Measurements from ENCODE around the gene SLC22A23. TPM values are rescaled to one million over a fixed set of nuclear protein-coding genes. Genes with fewer than 3 reads are reported as not detected.

Gene SLC22A23
- total and polyA plus RNA-seq, 2 of the 4 experiments (the other 2 are of a cell fraction): 0.72 to 1.6 TPM

- DNase-seq (peak; percentile 76), ATAC-seq (ENCODE audit: low read depth) (peak; percentile 51; the same call in 1 of the 2 replicates)
- Histone ChIP-seq H3K18ac (ENCODE audit: low read depth, low read length) (no peak overlapping the region), H2BK15ac (ENCODE audit: low read depth, low read length) (no peak overlapping the region), H3K4ac (ENCODE audit: low read depth, low read length) (no peak overlapping the region), H2AK5ac (ENCODE audit: low read depth, low read length) (no peak overlapping the region), H2AK9ac (replicated peaks; ENCODE audit: low read depth, low read length, poor library complexity) (no peak overlapping the region), H3K27ac (ENCODE audit: insufficient read depth, low read length) (no peak overlapping the region), H3K27me3 (ENCODE audit: control insufficient read depth, insufficient read depth, low read length) (peaks cover 14% of the 10 kb centered on the region), H3K9me3 (ENCODE audit: control insufficient read depth, insufficient read depth, low read length) (no peaks in the 10 kb centered on the region), H4K20me1 (ENCODE audit: insufficient read depth, low read length) (no peaks in the 10 kb centered on the region), H3K36me3 (ENCODE audit: control insufficient read depth, insufficient read depth, low read length) (no peaks in the 10 kb centered on the region), H3K4me3 (ENCODE audit: insufficient read depth, low read depth, low read length) (no peak overlapping the region), H2BK5ac (ENCODE audit: low read depth, low read length, poor library complexity, severe bottlenecking) (no peak overlapping the region), H3K9ac (ENCODE audit: low read depth, low read length) (no peak overlapping the region), H3K4me1 (ENCODE audit: control insufficient read depth, insufficient read depth, low read length) (peaks cover 10% of the 10 kb centered on the region), H3K9me1 (ENCODE audit: insufficient read depth, low read length) (peaks cover 3% of the 10 kb centered on the region; the same call in 1 of the 2 replicates), H2BK20ac (ENCODE audit: low read depth, low read length) (no peak overlapping the region), H3K14ac (replicated peaks; ENCODE audit: low read depth, low read length) (no peak overlapping the region), H3K23ac (ENCODE audit: low read depth, low read length) (no peak overlapping the region), H2AFZ (replicated peaks; ENCODE audit: low read length, poor library complexity) (no peak overlapping the region), H3K56ac (ENCODE audit: extremely low read depth, insufficient read depth, low read length) (no peak overlapping the region), H4K5ac (ENCODE audit: low read depth, low read length) (no peak overlapping the region), H3K79me1 (ENCODE audit: low read depth in 1 of 2, low read length in 2 of 2) (no peaks in the 10 kb centered on the region), H3K4me2 (ENCODE audit: low read depth, low read length) (no peak overlapping the region), H2BK120ac (ENCODE audit: low read depth, low read length) (no peak overlapping the region), H4K8ac (ENCODE audit: low read depth in 2 of 2, low read length in 2 of 2) (no peak overlapping the region), H4K91ac (ENCODE audit: insufficient read depth, low read depth, low read length) (no peak overlapping the region)
- dilution Hi-C loops (cut with HindIII; ENCODE audit: low sequenced_read_pairs, unreplicated experiment): no loop called here
- in situ Hi-C loops (cut with MboI; ENCODE audit: low sequenced_read_pairs): no loop called here
- BruUV-seq (replicated peaks): no TSS peak
- ChIA-PET POLR2A (ENCODE audit: unreplicated experiment) (no interaction called here), CTCF (interaction anchor here (0.6 to 1.4 kb wide), 3 partner anchors 12 to 318 kb away, joined by 3 to 4 read pairs (median 3); no protein-coding TSS in a partner anchor)
- intact Hi-C loops (cut with micrococcal nuclease): no loop called here
- 0% methylated on average over 1 of the region's 8 CpGs; no CpG with 5 or more reads in 1 of the 2 experiments for WGBS, 2 experiments (ENCODE audit: extremely low coverage in 2 of 2, insufficient read length in 1 of 2)
- TF ChIP-seq, protein P1, sequence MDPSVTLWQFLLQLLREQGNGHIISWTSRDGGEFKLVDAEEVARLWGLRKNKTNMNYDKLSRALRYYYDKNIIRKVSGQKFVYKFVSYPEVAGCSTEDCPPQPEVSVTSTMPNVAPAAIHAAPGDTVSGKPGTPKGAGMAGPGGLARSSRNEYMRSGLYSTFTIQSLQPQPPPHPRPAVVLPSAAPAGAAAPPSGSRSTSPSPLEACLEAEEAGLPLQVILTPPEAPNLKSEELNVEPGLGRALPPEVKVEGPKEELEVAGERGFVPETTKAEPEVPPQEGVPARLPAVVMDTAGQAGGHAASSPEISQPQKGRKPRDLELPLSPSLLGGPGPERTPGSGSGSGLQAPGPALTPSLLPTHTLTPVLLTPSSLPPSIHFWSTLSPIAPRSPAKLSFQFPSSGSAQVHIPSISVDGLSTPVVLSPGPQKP (IDR thresholded peaks at IDR 0.05; ENCODE audit: borderline replicate concordance, low read depth, low read length): no peak
- TF ChIP-seq RAD21 (IDR thresholded peaks at IDR 0.05; ENCODE audit: low read length): no peak
- peak; percentile 12; the same call in 1 of the 2 replicates for TF ChIP-seq MAFK (IDR thresholded peaks at IDR 0.05; ENCODE audit: low read depth, low read length)
- TF ChIP-seq RFX5 (IDR thresholded peaks at IDR 0.05; ENCODE audit: low read depth, low read length): no peak
- TF ChIP-seq NFE2L2 (IDR thresholded peaks at IDR 0.05; ENCODE audit: low read depth, low read length): peak; percentile 51; the same call in 1 of the 2 replicates
- no peak for TF ChIP-seq RCOR1 (IDR thresholded peaks at IDR 0.05; ENCODE audit: insufficient replicate concordance, low read length)
- TF ChIP-seq MXI1 (IDR thresholded peaks at IDR 0.05; ENCODE audit: borderline replicate concordance, low read depth, low read length): peak; percentile 80; the same call in 1 of the 2 replicates
- TF ChIP-seq, protein P2, sequence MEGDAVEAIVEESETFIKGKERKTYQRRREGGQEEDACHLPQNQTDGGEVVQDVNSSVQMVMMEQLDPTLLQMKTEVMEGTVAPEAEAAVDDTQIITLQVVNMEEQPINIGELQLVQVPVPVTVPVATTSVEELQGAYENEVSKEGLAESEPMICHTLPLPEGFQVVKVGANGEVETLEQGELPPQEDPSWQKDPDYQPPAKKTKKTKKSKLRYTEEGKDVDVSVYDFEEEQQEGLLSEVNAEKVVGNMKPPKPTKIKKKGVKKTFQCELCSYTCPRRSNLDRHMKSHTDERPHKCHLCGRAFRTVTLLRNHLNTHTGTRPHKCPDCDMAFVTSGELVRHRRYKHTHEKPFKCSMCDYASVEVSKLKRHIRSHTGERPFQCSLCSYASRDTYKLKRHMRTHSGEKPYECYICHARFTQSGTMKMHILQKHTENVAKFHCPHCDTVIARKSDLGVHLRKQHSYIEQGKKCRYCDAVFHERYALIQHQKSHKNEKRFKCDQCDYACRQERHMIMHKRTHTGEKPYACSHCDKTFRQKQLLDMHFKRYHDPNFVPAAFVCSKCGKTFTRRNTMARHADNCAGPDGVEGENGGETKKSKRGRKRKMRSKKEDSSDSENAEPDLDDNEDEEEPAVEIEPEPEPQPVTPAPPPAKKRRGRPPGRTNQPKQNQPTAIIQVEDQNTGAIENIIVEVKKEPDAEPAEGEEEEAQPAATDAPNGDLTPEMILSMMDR (conservative IDR thresholded peaks at IDR 0.05; ENCODE audit: low read depth, low read length): no peak
- TF ChIP-seq USF2 (IDR thresholded peaks at IDR 0.05; ENCODE audit: low read depth, low read length): no peak
These were observed 14.2 kb downstream of the SLC22A23 start for GRCh38 chr6:3442431-3443220.
